Stimulated activated CD4-positive, alpha-beta T cell treated with anti-CD3 and anti-CD28 coated beads, Interleukin-2, amount 100 ng/mL, for 4 hours (primary cell): Measurements from ENCODE around the gene ESYT2.

Experiments
- DNase-seq: peaks from one replicate; pipeline ENCODE4 v3.0.0-alpha.2; 2020; ENCODE audit warnings: low read depth

ESYT2 gene

DNA sequence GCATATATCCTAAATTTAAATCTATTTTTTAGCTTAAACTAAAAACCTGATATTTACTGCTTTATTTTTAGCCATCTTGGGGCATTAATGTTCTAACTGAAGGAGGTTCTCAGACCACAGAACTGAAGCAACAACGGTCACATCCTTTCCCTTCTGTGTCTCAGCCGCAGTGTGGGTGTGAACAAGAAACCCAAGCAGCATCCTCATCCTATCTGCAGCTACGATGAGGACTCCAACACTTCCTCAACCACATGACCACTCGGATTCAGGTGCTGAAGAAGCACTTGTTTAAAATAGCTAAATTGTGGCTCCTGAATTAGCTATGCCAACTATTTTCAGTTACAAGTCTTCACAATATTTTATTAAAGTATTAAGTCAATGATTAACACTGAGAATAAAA is 5.3 kb downstream of the ESYT2 start:
- DNase-seq, result no peak

DNA sequence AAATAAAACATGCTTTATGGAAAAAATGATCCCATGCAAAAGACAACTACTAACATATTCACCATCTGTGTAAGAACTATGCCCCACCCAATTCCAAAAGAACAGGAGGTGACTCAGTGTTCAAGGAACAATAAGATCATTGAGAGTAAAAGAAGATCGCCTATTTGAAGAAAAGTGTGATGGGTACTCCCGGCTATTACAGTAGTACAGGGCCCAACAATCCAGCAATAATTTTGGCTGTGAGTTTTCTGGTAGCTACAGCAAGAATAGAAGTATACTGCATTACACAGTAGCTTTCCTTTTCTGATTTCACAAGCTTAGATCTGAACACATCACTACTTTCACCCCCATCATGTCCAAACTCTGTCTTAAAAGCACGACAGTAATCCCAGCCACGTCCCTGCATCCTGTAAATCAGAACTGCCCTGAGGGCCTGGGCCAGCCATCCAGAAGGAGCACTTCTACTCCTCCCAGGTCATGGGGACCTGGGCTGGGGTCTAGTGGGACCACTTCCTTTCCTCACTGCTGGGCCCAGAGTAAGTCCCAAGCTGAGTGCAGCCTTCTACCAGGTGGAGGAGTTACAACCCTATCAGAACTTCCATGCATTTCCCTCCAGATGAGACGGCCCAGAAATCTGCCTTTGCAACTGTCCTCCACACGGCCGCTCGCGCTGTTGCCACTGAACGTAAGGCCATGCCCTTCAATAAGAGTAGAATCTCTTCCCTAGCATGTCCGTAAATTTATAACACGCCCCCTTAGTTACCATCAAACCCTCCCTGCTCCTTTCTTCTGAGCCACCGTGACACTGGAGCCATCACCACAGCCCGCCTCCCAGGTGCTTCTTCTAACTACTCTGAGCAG is 7.9 kb downstream of the ESYT2 start:
- no peak for DNase-seq

DNA sequence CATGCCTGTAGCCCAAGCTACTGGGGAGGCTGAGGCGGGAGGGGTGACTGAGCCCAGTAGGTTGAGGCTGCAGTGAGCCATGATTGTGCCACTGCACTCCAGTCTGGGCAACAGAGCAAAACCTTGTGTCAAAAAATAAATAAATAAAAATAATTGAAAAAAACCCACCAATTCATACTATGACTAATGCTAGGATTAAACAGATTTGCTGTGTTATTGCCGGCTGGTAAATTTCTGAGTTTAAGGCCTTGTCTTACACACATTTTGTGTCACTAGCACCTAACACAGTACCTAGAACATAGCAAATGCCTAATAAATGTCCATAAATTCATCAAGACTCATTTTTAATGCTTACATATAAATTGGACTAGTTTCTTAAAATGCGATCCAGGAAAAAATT is 8.7 kb downstream of the ESYT2 start:
- no peak for DNase-seq

DNA sequence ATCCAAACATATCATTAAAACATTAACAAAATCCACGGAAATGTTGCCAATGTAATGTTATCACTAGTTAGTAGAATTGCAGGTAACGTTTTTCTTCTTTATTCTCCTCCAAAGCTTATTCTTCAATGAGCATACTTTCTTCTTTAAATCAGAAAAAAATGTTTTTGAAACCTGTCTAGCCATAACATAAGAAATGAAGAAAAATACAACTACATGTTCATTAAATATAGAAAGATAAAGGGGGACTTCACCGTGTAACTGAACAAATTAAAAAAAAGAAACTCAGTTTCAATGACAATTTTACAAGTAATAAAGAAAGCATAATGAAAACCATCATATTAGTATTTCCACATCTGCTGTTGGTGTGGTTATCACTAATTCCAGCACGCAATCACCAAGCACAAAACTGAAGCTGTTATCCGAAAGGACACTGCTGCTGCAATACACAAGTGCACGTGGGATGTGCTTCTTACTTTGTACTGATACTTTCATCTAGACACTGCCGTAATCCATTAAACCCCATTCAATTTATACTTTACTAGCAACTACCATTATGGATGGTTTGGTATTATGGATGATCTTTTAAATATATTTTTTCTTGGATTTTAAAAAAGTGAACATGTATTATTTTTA is 9.6 kb downstream of the ESYT2 start:
- no peak for DNase-seq

DNA sequence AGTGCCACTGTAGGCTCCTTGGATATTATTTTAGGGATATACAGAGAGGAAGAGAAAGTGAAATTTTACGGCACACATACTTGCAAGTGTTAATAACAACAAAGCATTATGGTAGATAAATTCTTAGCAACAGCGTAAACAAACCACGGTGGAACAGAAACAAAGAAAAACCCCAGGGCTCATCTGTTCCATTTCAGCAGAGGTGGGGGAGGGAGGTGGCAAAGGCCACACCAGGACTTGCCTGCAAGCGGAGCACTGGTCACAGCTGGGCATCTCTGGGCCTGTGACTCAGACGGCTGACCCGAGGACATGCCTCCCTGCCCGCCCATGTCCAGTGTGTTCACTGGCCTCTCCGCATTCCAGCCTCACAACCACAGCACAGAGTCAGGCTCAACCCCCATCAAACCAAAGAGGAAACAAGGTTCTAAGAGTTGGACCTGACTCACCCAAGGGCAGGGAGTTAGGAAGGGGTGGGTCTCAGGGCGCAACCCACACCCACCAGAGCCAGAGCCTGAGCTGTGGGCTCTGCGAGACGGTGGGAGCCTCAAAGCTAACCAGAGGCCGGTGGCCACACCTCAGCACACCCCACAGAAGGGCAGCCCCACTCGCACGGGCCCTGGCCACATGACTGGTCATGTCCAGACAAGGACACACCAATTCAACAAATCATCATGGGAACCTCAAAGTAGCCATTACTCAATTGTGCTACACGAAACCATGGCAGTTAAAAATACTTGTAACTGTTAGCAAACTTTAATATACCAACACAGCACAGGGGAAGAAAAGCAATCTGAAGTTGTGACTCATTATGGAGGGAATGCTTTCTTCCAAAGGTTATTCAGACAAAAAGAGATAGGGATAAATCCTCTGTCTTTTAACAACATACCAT is 10.7 kb downstream of the ESYT2 start:
- DNase-seq, result peak; percentile 59

DNA sequence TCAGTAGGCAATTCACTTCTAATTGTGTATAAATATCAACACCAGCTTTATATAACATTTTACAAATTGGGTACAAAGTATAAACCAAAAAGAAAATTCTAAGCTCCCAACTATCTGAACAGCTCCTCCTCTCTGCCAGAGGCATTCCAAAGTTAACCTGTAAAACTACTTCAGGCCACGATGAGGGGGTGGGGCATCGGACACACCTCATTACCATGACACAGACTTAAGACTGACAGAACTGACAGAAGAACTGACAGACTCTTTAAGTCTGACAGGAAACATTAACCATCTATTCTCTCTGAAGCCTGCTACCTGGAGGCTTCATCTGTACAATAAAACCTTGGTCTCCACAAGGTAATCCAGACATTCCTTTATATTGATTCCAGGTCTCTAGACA is 12.3 kb downstream of the ESYT2 start:
- no peak for DNase-seq

DNA sequence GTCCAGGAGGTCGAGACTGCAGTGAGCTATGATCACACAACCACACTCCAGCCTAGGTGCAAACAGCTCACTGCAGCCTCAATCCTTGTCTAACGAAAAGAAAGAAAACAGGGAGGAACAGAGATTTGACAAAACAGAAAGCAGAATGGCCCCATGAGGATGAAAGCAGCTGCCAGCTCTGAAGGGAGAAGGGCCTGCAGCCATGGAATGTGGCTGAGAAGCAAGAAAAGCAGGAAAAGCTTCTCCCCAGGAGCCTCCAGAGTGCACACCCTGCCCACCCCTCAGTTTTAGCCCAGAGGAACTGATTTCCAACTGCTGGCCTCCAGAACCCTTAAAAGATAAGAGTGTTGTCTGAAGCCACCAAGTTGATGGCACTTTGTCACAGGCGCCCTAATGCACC is 13.0 kb downstream of the ESYT2 start:
- no peak for DNase-seq

DNA sequence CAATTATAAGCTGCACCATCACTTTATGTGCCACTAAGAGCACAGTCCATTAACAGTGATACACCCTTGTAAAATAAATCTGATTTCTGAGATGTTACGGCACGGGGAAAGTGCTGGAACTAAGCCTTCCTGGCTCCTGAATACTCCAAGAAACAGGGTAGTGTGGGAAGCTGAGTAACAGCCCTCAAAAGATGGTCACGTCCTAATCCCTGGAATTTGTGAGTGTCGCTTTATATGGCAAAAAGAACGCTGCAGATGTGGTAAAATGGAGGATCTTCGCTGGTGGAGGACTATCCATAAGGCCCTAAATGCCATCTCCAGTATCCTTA is 13.5 kb downstream of the ESYT2 start:
- no peak for DNase-seq

DNA sequence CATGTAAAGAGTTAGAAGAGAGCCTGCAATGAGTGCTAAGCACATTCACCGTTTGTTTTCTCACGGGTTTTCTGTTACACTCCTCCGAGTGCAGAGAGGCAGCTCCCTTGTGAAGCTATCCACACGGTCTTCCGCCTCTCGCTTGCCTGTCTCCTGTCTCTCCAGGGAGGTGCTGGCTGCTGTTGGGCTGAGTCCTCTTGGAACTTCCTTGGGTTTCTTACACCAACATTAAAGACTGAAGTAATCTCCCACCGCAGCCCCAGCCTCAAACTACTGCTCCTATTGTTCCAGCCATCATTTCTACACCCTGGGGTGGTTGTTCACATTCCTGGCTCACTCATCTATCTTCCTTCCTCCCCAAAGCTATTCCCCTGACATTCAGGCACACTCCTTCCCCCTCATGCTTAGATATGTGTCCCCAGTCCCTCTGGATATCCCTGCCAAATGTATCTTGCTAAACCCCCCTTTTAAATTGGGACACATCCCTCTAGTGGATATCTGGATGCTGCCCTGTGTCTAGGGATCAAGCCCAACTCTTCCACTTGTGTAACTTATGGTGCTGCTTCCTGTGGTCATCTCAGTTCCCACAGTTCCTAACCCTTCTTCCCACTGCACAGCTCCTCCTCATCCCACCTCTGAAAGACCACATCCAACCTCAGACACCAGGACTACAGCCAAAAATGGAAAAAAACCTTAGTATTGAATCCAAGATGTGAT is 14.1 kb downstream of the ESYT2 start:
- DNase-seq, result no peak

DNA sequence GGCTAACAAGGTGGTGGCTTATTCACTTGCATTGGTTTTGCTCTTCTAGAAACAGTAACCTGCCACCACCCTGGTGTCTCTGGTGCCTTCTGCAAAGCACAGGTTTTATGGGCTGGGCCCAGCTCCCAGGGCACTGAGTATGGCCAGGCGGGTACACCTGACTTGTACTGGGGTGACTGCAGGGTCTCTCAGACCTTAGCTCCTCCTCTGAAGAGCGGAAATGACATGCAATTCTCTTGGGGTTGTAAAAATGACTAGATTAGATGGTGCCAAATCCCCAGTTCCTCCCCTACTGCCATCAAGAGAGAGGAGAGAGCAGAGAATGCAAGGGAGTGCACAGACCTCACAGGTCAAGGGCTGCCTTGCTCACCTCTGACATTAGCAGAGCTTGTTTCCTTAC is 14.7 kb downstream of the ESYT2 start:
- DNase-seq, result no peak

DNA sequence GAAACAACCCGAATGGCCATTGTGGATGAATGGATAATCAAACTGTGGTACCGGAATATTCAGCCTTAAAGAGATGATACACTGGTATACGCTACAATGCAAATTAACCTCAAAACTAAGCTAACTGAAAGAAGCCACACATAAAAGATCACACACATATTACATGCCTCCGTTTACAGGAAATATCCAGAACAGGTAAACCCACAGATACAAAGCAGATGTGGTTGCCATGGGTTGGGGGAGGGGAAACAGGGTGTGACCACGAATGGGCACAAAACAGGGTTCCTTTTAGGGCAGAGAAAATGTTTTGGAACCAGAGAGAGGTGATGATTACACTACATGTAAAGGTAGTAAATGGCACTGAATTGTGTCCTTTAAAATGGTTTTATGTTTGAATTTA is 16.6 kb downstream of the ESYT2 start:
- DNase-seq, result no peak

DNA sequence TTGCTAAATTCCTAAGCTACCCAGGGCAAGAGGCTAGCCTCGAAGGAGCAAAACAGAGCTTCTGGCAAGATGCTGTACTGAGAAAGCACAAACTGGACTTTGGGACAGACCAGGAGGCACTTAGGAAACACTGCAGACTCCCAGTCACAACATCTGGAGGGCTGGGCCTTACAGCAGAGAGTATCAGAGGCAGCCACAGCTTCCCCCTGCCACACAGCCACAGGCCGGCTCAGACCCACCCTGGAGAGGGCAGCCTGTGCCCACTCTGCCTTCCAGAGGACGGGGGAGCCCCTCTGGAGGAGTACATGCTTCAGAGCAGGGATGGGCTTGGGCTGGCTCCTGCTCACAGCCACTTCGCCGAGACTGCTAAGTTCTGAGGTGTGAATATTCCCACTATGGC is 17.4 kb downstream of the ESYT2 start:
- DNase-seq, result no peak

DNA sequence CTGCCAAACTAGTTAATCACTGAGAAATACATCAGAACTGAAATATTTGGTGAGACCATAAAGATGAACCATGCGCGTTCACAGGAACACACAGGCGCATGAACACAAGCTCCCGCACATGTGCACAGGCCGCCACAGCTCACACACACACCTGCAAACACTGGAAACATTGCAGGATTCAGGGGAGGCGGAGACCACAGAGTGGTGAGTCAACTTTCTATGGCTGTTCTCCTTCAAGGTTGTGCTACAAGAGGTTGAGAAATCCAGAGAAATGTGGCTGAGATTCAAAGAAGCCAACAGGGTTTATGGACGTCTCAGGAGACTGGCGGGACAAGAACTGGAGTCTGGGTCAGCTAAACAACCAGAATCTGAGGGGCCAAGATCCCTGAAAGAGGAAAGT is 17.8 kb downstream of the ESYT2 start:
- DNase-seq, result peak; percentile 53

DNA sequence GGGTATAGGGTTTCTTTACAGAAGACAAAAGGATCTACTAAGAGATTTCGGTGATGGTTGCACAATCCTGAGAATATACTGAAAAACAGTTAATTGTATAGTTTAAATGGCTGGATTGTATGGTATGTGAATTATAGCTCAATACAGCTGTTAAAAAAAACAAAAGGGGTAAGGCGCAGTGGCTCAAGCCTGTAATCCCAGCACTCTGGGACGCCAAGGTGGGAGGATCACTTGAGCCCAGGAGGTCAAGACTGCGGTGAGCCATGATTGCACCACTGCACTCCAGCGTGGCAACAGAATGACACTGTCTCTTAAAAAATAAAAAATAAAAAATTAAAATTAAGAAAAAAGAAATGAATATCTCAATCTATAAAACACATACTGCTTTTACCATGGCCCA is 18.5 kb downstream of the ESYT2 start:
- no peak for DNase-seq

DNA sequence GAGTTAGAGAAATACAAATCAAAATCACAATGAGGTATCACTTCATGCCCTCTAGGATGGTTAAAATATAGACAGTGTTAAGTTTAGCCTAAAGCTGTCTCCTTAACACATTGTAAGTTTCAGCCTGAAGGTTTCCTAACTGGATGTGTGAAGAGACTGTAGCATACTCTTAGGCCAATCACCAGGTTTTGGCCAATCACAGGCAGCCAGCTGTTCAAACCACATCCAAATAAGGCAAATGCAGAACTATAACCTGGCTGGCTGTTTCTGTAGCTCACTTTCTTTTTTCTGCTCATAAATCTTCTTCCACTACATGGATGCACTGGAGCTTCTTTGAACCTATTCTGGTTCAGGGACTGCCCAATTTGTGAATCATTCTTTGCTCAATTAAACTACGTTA is 19.7 kb downstream of the ESYT2 start:
- DNase-seq, result no peak

DNA sequence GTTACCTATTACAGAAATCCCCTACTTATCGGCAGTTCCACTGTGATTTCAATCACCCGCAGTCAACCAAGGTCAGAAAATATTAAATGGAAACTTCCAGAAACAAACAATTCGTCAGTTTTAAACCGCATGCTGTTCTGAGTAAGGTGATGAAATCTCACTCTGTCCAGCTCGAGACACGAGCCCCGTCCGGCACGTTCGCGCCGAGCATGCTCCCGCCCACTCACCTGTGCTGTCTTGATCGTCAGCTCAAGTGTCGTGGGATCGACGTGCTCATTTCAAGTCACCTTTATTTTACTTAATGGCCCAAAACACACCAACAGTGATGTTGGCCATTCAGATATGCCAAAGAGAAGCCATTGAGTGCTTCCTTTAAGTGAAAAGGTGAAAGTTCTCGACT is 21.2 kb downstream of the ESYT2 start:
- no peak for DNase-seq

DNA sequence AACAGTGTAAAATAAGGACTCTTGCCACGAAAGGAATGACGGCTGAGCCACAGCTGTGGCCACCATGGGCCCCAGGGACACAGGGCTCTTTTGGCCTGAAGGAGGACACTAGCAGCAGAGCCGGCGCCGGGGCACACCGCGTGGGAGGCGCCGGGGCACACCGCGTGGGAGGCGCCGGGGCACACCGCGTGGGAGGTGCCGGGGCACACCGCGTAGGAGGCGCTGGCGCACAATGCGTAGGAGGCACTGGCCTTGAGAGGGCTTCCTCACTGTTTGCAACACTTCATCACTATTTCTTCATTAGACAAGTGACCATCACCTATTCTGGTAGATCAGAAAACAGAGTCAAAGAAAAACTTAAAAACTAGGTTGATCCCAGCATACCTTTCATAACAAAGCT is 23.4 kb downstream of the ESYT2 start:
- no peak for DNase-seq

DNA sequence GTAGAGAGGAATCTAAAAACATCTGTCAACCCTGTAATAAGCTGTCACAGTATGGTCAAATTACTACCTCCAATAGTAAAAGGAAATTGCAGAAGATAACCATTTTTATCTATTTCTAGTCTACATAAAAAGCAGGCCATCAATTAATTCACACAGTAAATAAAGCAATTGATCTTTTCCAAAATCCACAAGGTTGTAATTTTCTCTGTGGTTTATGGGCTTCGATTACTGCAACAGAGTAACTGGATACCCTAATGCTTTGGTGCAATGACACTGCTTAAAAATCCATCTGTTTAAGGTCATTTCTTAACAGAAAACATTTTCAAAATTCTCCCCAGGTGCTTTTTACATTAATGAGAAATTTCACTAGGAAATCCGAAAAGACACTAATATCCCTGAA is 23.9 kb downstream of the ESYT2 start:
- no peak for DNase-seq

DNA sequence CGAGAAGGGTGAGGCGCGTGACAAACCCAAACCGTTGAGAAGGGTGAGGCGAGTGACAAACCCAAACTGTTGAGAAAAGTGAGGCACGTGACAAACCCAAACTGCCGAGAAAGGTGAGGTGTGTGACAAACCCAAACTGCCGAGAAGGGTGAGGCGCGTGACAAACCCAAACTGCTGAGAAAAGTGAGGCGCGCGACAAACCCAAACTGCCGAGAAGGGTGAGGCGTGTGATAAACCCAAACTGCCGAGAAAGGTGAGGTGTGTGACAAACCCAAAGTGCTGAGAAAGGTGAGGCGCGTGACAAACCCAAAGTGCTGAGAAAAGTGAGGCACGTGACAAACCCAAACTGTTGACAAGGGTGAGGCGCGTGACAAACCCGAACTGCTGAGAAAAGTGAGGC is 25.0 kb downstream of the ESYT2 start:
- no peak for DNase-seq

DNA sequence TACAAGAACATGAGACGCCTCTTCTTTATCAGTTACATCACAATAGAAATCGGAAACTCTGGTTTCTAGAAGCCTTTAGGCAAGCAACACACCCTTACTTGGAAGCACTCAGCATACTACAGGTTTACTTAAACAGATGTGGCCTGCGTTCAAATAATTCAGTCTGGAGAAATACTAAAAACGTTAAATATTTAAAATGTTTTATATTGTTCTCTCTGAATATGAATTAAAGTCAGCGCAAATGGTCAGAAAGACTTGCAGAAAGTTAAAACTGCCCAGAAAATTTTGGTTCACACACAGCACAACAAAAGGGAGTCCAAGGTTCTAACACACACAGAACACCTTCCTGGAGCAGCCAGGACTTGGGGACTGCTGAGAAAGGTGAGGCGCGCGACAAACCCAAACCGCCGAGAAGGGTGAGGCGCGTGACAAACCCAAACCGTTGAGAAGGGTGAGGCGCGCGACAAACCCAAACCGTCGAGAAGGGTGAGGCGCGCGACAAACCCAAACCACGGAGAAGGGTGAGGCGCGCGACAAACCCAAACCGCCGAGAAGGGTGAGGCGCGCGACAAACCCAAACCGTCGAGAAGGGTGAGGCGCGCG is 25.8 kb downstream of the ESYT2 start:
- DNase-seq, result no peak

DNA sequence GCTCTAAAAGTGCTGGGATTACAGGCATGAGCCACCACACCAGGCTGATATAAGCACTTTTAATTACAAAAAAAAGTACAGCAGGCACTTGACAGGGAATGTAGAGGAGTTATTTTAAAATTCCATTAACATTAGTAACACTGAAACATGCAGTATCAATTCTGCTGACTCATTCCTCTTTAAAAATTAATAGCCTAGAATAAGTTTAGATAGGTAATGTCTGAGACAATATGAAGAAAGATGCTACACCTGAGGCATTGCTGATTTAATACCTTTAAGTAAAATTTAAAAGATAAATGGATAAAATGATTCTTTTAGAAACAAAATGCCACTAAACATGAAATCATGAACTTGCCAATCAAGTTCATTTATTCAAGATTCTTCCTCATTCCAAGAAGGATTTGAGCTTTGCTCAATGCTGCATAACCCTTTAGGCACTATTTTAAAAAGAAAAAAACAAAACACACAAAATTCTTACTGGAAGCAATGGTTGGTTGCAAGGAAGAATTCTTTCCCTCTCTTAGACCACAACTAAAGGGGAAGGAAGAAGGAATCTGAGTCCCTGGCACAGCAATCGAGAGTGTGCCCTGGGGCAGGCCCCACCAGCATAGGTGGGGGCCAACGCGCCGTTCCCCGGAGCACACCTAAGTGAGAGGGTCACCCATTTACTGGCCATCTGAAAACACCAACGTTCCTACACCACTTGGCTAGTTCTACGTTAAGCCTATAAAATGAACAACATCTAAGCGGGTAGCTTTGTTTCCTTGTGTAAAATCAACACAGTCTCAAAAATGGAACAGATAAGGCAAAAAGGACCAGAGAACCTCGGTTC is 26.6 kb downstream of the ESYT2 start:
- no peak for DNase-seq
